GM12873 (cell line): ENCODE data around the gene DIP2C.

ENCODE experiments used
- CTCF ChIP-seq: IDR thresholded peaks from 2 replicates; pipeline ENCODE4 v1.5.1; 2012; ENCODE audit warnings: low read depth, mild to moderate bottlenecking, moderate library complexity, low read length, control low read depth; ENCODE audit not compliant: insufficient read depth; ENCODE audit errors: missing control alignments

DIP2C gene

DNA sequence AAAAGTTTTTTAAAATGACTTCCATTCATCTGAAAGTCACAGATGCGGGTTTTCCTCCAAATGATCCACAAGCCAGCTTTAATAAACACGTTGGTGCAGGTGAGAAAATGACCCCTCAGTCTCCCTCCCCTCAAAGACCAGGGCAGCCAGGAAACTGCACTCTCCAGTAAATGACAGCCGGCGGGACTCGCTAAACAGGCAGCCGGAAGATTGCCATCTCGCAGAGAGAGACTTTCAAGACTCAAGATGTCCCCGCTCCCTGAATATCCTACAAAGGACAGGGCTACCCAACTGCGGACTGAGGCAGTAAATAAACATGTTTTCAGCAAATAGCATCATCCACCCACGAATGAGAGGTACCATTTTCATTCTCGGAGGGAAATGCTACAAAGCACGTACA, 116.8 kb downstream of the DIP2C start:
- TF ChIP-seq CTCF, result no peak

- TF ChIP-seq CTCF, result no peak
These were observed 117.6 kb downstream of the DIP2C start for GRCh38 chr10:571688-572451.

DNA sequence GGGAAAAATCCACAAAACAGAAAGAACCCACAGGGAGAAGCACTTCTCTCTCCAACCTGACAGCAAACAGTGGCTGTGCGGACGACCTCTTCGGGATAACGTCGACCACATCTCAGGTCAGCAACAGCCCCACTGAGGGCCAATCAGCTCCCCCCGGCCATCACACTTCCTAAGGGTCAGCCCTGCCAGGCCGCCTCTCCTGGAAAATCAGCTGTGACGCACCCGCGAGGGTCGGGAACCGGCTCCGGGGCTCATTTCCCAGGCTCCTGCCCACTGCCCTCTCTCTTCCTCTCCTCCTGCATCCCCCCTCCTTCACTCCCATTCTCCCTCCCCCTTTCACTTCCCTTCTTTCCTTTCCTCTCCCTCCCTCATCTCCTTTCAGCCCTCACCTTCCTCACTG, 118.3 kb downstream of the DIP2C start:
- TF ChIP-seq CTCF, result no peak

DNA sequence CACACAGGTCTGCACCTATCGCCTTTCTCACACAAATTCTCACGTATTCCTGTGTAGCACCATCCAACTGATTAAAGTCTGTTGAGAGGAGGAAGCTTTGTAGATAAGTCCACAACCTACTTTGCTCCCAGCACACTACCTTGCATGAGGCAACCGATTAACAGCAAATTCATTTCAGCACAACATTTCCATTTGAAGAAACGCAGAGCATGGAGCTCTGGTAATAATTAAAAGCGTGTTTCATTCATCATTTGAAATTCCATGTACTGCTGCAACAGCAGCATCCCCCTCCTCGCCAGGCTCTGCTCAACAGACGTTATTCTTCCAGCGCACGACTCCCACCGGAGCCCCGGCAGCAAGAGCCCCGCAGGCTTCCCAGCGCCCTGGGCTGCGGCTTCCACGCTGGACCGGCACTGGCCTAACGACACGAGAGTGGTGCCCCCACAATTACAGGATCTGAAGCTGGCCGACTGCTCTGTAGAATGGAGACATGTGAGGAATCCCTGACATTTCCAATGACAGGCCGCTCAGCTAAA, 118.8 kb downstream of the DIP2C start:
- no peak for TF ChIP-seq CTCF

DNA sequence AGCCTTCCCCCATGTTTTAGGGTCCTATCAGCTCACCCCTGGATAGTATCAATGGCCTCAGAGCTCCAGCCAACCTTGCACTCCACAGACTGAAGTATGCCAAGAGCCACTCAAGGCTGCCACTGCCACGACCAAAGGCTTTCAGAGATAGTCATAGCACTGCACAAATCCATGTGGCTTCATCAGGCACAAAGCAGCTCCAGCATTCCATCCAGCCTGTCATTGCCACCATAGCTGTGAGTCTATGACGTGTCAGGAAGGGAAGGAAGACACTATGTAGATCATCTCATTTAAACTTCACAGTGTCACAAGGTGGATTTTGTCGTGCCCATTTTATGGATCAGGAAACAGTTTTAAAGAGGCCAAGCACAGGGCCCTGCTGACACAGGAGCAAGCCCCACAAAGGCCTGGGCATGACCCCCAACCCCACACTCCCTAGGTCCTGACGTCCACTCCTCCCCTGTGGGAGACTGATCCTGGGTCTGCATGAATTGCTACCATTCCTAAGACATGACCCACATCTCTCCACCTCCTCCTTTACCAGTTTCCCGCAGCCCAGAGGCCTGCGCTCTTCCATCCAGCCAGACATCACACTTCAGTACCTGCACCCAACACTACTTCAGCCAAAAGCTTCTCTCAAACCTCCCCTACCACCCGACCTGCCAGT, 119.4 kb downstream of the DIP2C start:
- TF ChIP-seq CTCF, result no peak

DNA sequence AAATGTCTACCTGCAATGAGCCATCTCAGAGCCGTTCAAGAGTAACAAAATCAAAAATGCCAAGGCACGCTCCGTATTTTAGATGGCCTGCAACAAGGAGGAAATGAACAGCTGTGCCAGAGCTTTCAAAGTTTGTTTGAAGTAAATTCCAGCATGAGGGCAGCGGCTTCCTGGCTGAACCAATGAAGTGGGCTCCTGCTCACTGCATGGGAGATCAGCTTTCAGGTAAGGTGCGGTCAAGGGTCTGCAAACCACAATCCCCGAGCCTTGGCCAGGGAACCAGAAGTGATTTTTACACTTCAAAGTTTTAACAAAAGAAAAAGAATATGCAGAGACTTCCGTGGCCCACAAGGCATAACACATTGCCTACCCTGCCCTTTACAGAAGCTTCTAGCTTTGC, 120.6 kb downstream of the DIP2C start:
- no peak for TF ChIP-seq CTCF

DNA sequence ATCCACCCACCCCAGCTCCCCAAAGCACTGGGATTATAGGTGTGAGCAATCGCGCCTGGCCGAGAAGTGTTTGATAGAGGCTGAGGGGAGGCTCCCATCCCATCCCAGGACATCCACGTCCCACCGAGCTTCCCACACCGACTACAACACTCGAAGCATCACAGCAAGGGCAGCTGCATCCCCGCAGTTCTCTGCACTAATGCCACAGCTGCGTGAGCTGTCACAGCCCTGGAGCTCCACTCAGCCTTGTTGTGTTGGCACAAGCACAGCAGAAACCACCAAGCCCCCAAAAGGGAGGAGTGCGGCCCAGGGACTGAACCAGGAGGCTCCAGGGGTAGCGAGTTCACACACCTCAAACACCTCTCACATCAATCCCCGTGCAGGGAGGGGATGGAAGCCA, 121.6 kb downstream of the DIP2C start:
- no peak for TF ChIP-seq CTCF
